HCT116 (cell line): ENCODE data around the gene ALX3. TPM values are rescaled to one million over a fixed set of nuclear protein-coding genes. Genes with fewer than 3 reads are reported as not detected.

Experiments
- ATAC-seq: fragments of 200-7000 bp; cut with Tn5 transposase; 2 replicates; pipeline ENCODE4 v1.9.1; 2020; ENCODE audit warnings: mild to moderate bottlenecking, moderate library complexity
- BruUV-seq: library from RNA; stranded (reverse); fragments of 400-500 nt; replicated peaks from 2 replicates; lab custom pipeline; 2021; lab: Mats Ljungman, UMichigan
- CTCF ChIA-PET: fragments of 300-600 bp; sonication (Branson Sonifier 250); formaldehyde crosslinking; loops from one replicate; lab custom pipeline; 2021; ENCODE audit warnings: antibody characterized with exemption; lab: Charles Lee
- POLR2A ChIA-PET: fragments of 300-600, 350-600 bp; sonication (Branson Sonifier 250); formaldehyde crosslinking; loops from one replicate; lab custom pipeline; 2021; ENCODE audit warnings: antibody characterized with exemption; lab: Charles Lee
- RAD21 ChIA-PET, 2 experiments: fragments of 300-600 bp; sonication (Branson Sonifier 250); formaldehyde crosslinking; loops; one replicate each; lab custom pipeline; 2023; ENCODE audit warnings: low total read pairs in 2 of 2; ENCODE audit not compliant: uncharacterized antibody in 2 of 2, unreplicated experiment in 2 of 2, low non-redundant PET in 1 of 2; lab: Charles Lee
- DNase-seq: peaks from one replicate; pipeline ENCODE4 v3.0.0-alpha.2; 2010; ENCODE audit warnings: low read depth, low spot score
- H2AFZ ChIP-seq: fragments of 200-600 bp; shearing (Covaris generic), sonication (generic); 2 replicates; pipeline ENCODE4 v1.6.1; 2017; ENCODE audit warnings: low read depth, mixed run types, mixed read lengths, antibody characterized with exemption, low read length; ENCODE audit not compliant: poor library complexity, severe bottlenecking
- H3K27ac ChIP-seq: 2 replicates; pipeline ENCODE4 v1.5.1; 2012; ENCODE audit warnings: low read depth, low read length
- H3K27me3 ChIP-seq: fragments of 200-600 bp; sonication (generic); 2 replicates; pipeline ENCODE4 v1.6.1; 2016; ENCODE audit warnings: mixed run types, low read length, mixed read lengths; ENCODE audit not compliant: insufficient read depth
- H3K36me3 ChIP-seq, 2 experiments: fragments of 200-500 bp in 1 of 2; fragments of 200-600 bp in 1 of 2; sonication (Bioruptor generic) in 1 of 2; sonication (generic) in 1 of 2; 2 replicates each; pipeline versions ENCODE4 v1.5.1 to v1.6.1; 2014 to 2016; ENCODE audit warnings: low read length in 2 of 2, inconsistent platforms in 1 of 2, mixed read lengths in 1 of 2, mixed run types in 1 of 2; ENCODE audit not compliant: insufficient read depth in 2 of 2, control insufficient read depth in 1 of 2
- H3K4me1 ChIP-seq, 2 experiments: fragments of 200-600 bp in 1 of 2; sonication (generic) in 1 of 2; 2 replicates each; pipeline versions ENCODE4 v1.5.1 to v1.6.1; 2012 to 2017; ENCODE audit warnings: low read length in 2 of 2, inconsistent platforms in 1 of 2, mild to moderate bottlenecking in 1 of 2, mixed read lengths in 1 of 2, mixed run types in 1 of 2, moderate library complexity in 1 of 2; ENCODE audit not compliant: insufficient read depth in 2 of 2, control insufficient read depth in 1 of 2
- H3K4me2 ChIP-seq: fragments of 200-600 bp; sonication (generic); 2 replicates; pipeline ENCODE4 v1.6.1; 2017; ENCODE audit warnings: mixed run types, low read length, mixed read lengths
- H3K4me3 ChIP-seq, 2 experiments: fragments of 200-600 bp in 1 of 2; sonication (generic) in 1 of 2; replicated peaks in 1 of 2; 2 replicates each; pipeline ENCODE4 v1.5.1; 2011 to 2016; ENCODE audit warnings: low read length in 2 of 2, control low read depth in 1 of 2, low read depth in 1 of 2, mild to moderate bottlenecking in 1 of 2, mixed read lengths in 1 of 2, mixed run types in 1 of 2
- H3K79me2 ChIP-seq: fragments of 200-600 bp; sonication (generic); 2 replicates; pipeline ENCODE4 v1.6.1; 2017; ENCODE audit warnings: mild to moderate bottlenecking, mixed run types, low read length, moderate library complexity, mixed read lengths; ENCODE audit not compliant: insufficient read depth
- H3K9ac ChIP-seq: fragments of 200-600 bp; sonication (generic); 2 replicates; pipeline ENCODE4 v1.6.1; 2016; ENCODE audit warnings: low read length, mixed read lengths
- H3K9me2 ChIP-seq: fragments of 200-600 bp; sonication (generic), shearing (Covaris generic); 2 replicates; pipeline ENCODE4 v1.6.1; 2017; ENCODE audit warnings: mixed run types, mild to moderate bottlenecking, moderate library complexity; ENCODE audit not compliant: insufficient read depth
- H3K9me3 ChIP-seq, 2 experiments: fragments of 200-500 bp in 1 of 2; fragments of 200-600 bp in 1 of 2; sonication (Bioruptor generic) in 1 of 2; sonication (generic) in 1 of 2; 2 replicates each; pipeline ENCODE4 v1.6.1; 2014 to 2017; ENCODE audit warnings: low read length in 2 of 2, mixed read lengths in 2 of 2, inconsistent platforms in 1 of 2, low read depth in 1 of 2, mild to moderate bottlenecking in 1 of 2, mixed run types in 1 of 2, moderate library complexity in 1 of 2; ENCODE audit not compliant: control insufficient read depth in 1 of 2, insufficient read depth in 1 of 2
- H4K20me1 ChIP-seq: fragments of 200-600 bp; sonication (generic), shearing (Covaris generic); 2 replicates; pipeline ENCODE4 v1.6.1; 2017; ENCODE audit warnings: mixed run types, mild to moderate bottlenecking, moderate library complexity; ENCODE audit not compliant: insufficient read depth
- CBX3 ChIP-seq: IDR thresholded peaks from 2 replicates; pipeline ENCODE4 v1.6.1; 2012; ENCODE audit warnings: low read depth
- JUND ChIP-seq: IDR thresholded peaks from 2 replicates; pipeline ENCODE4 v1.6.1; 2012
- SP1 ChIP-seq: IDR thresholded peaks from 2 replicates; pipeline ENCODE4 v1.6.1; 2012; ENCODE audit warnings: low read depth
- intact Hi-C: fragments of 100-400 bp; cut with micrococcal nuclease; formaldehyde crosslinking; loops from 2 replicates; pipeline ENCODE4 v1.10.0; 2022
- total RNA-seq: library from RNA; stranded (reverse); gene quantifications from one replicate; pipeline ENCODE4 v1.2.1, GENCODE V29; 2021; ENCODE audit not compliant: unreplicated experiment
- TF ChIP-seq, protein P1 (sequence below): IDR thresholded peaks from 2 replicates; pipeline ENCODE4 v1.6.1; 2012; ENCODE audit warnings: low read depth

The ALX3 gene
- total RNA-seq, 1 experiment from 2014 or later, result not detected

DNA sequence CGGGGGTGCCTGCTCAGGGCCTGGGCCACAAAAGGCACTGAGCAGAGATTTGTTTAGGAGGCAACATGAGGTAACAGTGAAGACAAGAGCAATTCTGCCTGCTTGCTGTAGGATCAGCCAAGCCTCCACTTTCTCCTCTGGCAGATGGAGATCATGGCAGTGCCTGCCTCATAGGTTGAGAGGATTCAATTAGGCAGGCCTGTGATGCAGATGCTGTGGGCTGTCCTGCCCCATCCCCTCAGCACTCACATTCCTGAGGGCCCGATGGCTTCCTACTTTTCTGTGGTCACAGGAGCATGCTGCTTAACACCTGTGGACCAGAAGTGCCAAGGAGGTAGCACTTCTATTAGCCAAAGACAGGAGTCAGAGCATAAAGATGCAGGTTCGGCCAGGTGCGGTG is 40.6 kb upstream of the ALX3 start (continued):
- TF ChIP-seq, protein P1, sequence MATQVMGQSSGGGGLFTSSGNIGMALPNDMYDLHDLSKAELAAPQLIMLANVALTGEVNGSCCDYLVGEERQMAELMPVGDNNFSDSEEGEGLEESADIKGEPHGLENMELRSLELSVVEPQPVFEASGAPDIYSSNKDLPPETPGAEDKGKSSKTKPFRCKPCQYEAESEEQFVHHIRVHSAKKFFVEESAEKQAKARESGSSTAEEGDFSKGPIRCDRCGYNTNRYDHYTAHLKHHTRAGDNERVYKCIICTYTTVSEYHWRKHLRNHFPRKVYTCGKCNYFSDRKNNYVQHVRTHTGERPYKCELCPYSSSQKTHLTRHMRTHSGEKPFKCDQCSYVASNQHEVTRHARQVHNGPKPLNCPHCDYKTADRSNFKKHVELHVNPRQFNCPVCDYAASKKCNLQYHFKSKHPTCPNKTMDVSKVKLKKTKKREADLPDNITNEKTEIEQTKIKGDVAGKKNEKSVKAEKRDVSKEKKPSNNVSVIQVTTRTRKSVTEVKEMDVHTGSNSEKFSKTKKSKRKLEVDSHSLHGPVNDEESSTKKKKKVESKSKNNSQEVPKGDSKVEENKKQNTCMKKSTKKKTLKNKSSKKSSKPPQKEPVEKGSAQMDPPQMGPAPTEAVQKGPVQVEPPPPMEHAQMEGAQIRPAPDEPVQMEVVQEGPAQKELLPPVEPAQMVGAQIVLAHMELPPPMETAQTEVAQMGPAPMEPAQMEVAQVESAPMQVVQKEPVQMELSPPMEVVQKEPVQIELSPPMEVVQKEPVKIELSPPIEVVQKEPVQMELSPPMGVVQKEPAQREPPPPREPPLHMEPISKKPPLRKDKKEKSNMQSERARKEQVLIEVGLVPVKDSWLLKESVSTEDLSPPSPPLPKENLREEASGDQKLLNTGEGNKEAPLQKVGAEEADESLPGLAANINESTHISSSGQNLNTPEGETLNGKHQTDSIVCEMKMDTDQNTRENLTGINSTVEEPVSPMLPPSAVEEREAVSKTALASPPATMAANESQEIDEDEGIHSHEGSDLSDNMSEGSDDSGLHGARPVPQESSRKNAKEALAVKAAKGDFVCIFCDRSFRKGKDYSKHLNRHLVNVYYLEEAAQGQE, result no peak
- TF ChIP-seq SP1, result no peak

DNA sequence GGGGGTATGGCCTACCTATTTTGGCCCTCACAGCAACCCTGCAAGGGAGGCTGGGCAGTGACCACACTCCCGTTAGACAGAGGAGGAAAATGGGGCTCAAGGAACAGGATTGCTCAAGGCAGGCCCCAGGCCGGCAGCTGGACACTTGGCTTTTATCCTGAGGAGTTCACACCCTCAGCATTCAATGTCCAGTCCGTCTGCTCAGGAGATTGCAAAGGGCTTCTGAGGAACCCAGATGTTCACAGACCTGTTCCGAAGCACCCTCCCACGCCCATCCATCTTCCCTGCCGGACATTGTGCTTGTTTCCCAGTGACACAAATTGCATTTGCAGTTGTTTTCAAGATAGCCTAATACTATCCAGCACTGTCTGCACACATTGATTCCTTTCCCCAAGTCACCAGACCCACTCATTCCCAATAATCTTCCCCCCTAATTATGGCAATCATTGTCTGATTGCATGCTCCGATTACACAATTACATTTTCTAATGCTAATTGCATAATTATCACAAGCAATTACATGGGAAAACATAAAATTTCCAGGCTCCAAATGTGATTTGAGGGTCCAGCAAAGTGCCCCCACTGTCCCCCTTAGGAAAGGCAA is 37.5 kb upstream of the ALX3 start:
- Histone ChIP-seq H3K9me2 (no peaks in the 10 kb centered on the region), H3K79me2 (no peaks in the 10 kb centered on the region), H3K9ac (no peak overlapping the region), H2AFZ (no peak overlapping the region), H3K9me3 (no peaks in the 10 kb centered on the region), H3K27me3 (peaks cover 3% of the 10 kb centered on the region; the same call in 1 of the 2 replicates), H4K20me1 (no peaks in the 10 kb centered on the region), H3K36me3 (no peaks in the 10 kb centered on the region), H3K4me1 (peaks cover 0 to 4% of the 10 kb centered on the region in 2 experiments; a peak in 1 of 4 replicates), H3K4me3 (no peak overlapping the region), H3K27ac (no peak overlapping the region), H3K4me2 (no peak overlapping the region)
- POLR2A ChIA-PET, result no interaction called here
- no peak for ATAC-seq
- intact Hi-C loops, result no loop called here
- BruUV-seq, result no TSS peak
- TF ChIP-seq JUND (no peak), CBX3 (no peak)
- CTCF ChIA-PET, result no interaction called here
- no peak for DNase-seq
- RAD21 ChIA-PET, result no interaction called here
